ENCODE data around the gene LIPC.

LIPC gene

GRCh38 chr15:58448906-58449305 lies 17.1 kb downstream of the LIPC start:
- no peak for TF ChIP-seq CTCF (IDR thresholded peaks at IDR 0.05; ENCODE audit: low read length, missing control alignments)
- H3K4me3 ChIP-seq (replicated peaks; ENCODE audit: low read depth, low read length): no peak overlapping the region
- no peak for DNase-seq (ENCODE audit: low read depth)

GRCh38 chr15:58451826-58452225 lies 20.0 kb downstream of the LIPC start:
- no peak overlapping the region for H3K4me3 ChIP-seq (replicated peaks; ENCODE audit: low read depth, low read length)
- TF ChIP-seq CTCF (IDR thresholded peaks at IDR 0.05; ENCODE audit: low read length, missing control alignments): no peak
- no peak for DNase-seq (ENCODE audit: low read depth)

GRCh38 chr15:58452775-58453174 lies 21.0 kb downstream of the LIPC start:
- no peak overlapping the region for H3K4me3 ChIP-seq (replicated peaks; ENCODE audit: low read depth, low read length)
- no peak for DNase-seq (ENCODE audit: low read depth)
- no peak for TF ChIP-seq CTCF (IDR thresholded peaks at IDR 0.05; ENCODE audit: low read length, missing control alignments)

GRCh38 chr15:58453931-58454793 lies 22.4 kb downstream of the LIPC start:
- TF ChIP-seq CTCF (IDR thresholded peaks at IDR 0.05; ENCODE audit: low read length, missing control alignments): no peak
- no peak overlapping the region for H3K4me3 ChIP-seq (replicated peaks; ENCODE audit: low read depth, low read length)
- DNase-seq (ENCODE audit: low read depth): no peak

- TF ChIP-seq CTCF (IDR thresholded peaks at IDR 0.05; ENCODE audit: low read length, missing control alignments): no peak
- DNase-seq (ENCODE audit: low read depth): peak; percentile 59
- H3K4me3 ChIP-seq (replicated peaks; ENCODE audit: low read depth, low read length): no peak overlapping the region
Measured at GRCh38 chr15:58454950-58455401, 23.2 kb downstream of the LIPC start.

GRCh38 chr15:58457466-58457965 lies 25.7 kb downstream of the LIPC start:
- TF ChIP-seq CTCF (IDR thresholded peaks at IDR 0.05; ENCODE audit: low read length, missing control alignments): no peak
- no peak overlapping the region for H3K4me3 ChIP-seq (replicated peaks; ENCODE audit: low read depth, low read length)
- DNase-seq (ENCODE audit: low read depth): peak; percentile 54
